ENCODE data around the gene KLHL42. TPM values are rescaled to one million over a fixed set of nuclear protein-coding genes. Genes with fewer than 3 reads are reported as not detected.
"Not testable (repeated sequence)": the region's sequence is repeated elsewhere in the genome, so short reads cannot be mapped to it uniquely, and the experiment has no call there.

Gene KLHL42
- total RNA-seq, 4 donors from 2014 or later, result 40.9 to 56.1 (median 45.3) TPM

GRCh38 chr12:27743601-27744000 lies 36.4 kb upstream of the KLHL42 start:
- Histone ChIP-seq H3K27ac (no peak overlapping the region), H3K9me3 (no peaks in the 10 kb centered on the region), H3K4me1 (peaks cover 0 to 4% of the 10 kb centered on the region in 2 donors), H3K36me3 (no peaks in the 10 kb centered on the region), H3K4me3 (no peak overlapping the region), H3K27me3 (no peaks in the 10 kb centered on the region)
- TF ChIP-seq POLR2A (IDR thresholded peaks at IDR 0.05), result no peak
- TF ChIP-seq CTCF (IDR thresholded peaks at IDR 0.05), result no peak
- intact Hi-C loops (cut with DNase I; ENCODE audit: low total_unique reads), result loop anchor here (10.0 kb wide), 1 partner anchor 81 kb away; no protein-coding TSS in a partner anchor
- no peak for DNase-seq

GRCh38 chr12:27745734-27746133 lies 34.3 kb upstream of the KLHL42 start:
- intact Hi-C loops (cut with DNase I; ENCODE audit: low total_unique reads), result loop anchor here (10.0 kb wide), 1 partner anchor 79 kb away; no protein-coding TSS in a partner anchor
- H3K9me3 ChIP-seq, H3K4me1 ChIP-seq, DNase-seq, H3K27me3 ChIP-seq, H3K4me3 ChIP-seq, H3K36me3 ChIP-seq, H3K27ac ChIP-seq: not testable (repeated sequence)

GRCh38 chr12:27747111-27747820 lies 32.8 kb upstream of the KLHL42 start:
- Histone ChIP-seq H3K4me1 (peaks cover 0 to 4% of the 10 kb centered on the region in 2 donors), H3K27ac (peak overlapping the region; percentile 67 to 75), H3K9me3 (no peaks in the 10 kb centered on the region), H3K4me3 (no peak overlapping the region), H3K27me3 (no peaks in the 10 kb centered on the region), H3K36me3 (no peaks in the 10 kb centered on the region)
- TF ChIP-seq CTCF (IDR thresholded peaks at IDR 0.05), result no peak
- TF ChIP-seq POLR2A (IDR thresholded peaks at IDR 0.05), result no peak
- intact Hi-C loops (cut with DNase I; ENCODE audit: low total_unique reads), result loop anchor here (10.0 kb wide), 1 partner anchor 78 kb away; no protein-coding TSS in a partner anchor
- DNase-seq, result no peak

GRCh38 chr12:27751386-27752047 lies 28.5 kb upstream of the KLHL42 start:
- Histone ChIP-seq H3K4me1 (peaks cover 0 to 4% of the 10 kb centered on the region in 2 donors), H3K36me3 (no peaks in the 10 kb centered on the region), H3K27me3 (no peaks in the 10 kb centered on the region), H3K4me3 (no peak overlapping the region), H3K9me3 (no peaks in the 10 kb centered on the region), H3K27ac (no peak overlapping the region)
- no peak for TF ChIP-seq CTCF (IDR thresholded peaks at IDR 0.05)
- TF ChIP-seq POLR2A (IDR thresholded peaks at IDR 0.05), result no peak
- intact Hi-C loops (cut with DNase I; ENCODE audit: low total_unique reads), result no loop called here
- no peak for DNase-seq

GRCh38 chr12:27754795-27755194 lies 25.2 kb upstream of the KLHL42 start:
- H3K36me3 ChIP-seq, result no peaks in the 10 kb centered on the region
- intact Hi-C loops (cut with DNase I; ENCODE audit: low total_unique reads), result no loop called here
- no peaks in the 10 kb centered on the region for H3K27me3 ChIP-seq
- H3K27ac ChIP-seq, result no peak overlapping the region
- no peak for DNase-seq
- no peak overlapping the region for H3K4me3 ChIP-seq
- H3K4me1 ChIP-seq, result no peaks in the 10 kb centered on the region
- no peak for TF ChIP-seq CTCF (IDR thresholded peaks at IDR 0.05)
- TF ChIP-seq POLR2A (IDR thresholded peaks at IDR 0.05), result no peak
- H3K9me3 ChIP-seq, result no peaks in the 10 kb centered on the region
